ENCODE measurements around the gene ACADSB. TPM values are rescaled to one million over a fixed set of nuclear protein-coding genes. Genes with fewer than 3 reads are reported as not detected.

Gene ACADSB
- total RNA-seq, 4 donors from 2014 or later, result 3.0 to 31.4 (median 13.9) TPM

- no peak for DNase-seq
- Histone ChIP-seq H3K9me3 (no peaks in the 10 kb centered on the region), H3K27ac (no peak overlapping the region), H3K27me3 (no peaks in the 10 kb centered on the region), H3K4me1 (peaks cover 0 to 3% (median 0%) of the 10 kb centered on the region in 4 donors), H3K4me3 (no peak overlapping the region), H3K36me3 (no peaks in the 10 kb centered on the region)
- 42% methylated on average over 9 of the region's 9 CpGs; no CpG with 5 or more reads in 1 of the 2 donors for WGBS, 2 donors (ENCODE audit: low coverage in 1 of 2)
- in situ Hi-C loops (cut with MboI; ENCODE audit: low pct_ligation_motif_present in 1 of 4, low pct_unique_long_range_greater_than_20kb in 1 of 4, low sequenced_read_pairs in 3 of 4), result no loop called here
- TF ChIP-seq CTCF (IDR thresholded peaks at IDR 0.05) (no peak), POLR2A (IDR thresholded peaks at IDR 0.05) (no peak), POLR2AphosphoS5 (IDR thresholded peaks at IDR 0.05) (no peak), EP300 (IDR thresholded peaks at IDR 0.05; ENCODE audit: low read depth) (no peak)
- intact Hi-C loops (cut with DNase I; ENCODE audit: low total_unique reads), result no loop called here
Measured at GRCh38 chr10:123103944-123104343, 95.1 kb downstream of the ACADSB start.

Other genes starting within 250 kb of the ACADSB start
- 1 to 10 TPM in 1 of 4 donors, under 1 TPM in 1, not detected in 2; 0.41 to 1.1 TPM for gene CUZD1, start 163.1 kb upstream of the ACADSB start, total RNA-seq
- 1 to 10 TPM in 3 of 4 donors, not detected in 1; 3.7 to 7.1 (median 4.9) TPM for gene FAM24B, start 129.4 kb upstream of the ACADSB start, total RNA-seq
- gene FAM24A, start 98.4 kb upstream of the ACADSB start, total RNA-seq, result not detected
- gene C10orf88, start 54.8 kb upstream of the ACADSB start, total RNA-seq, result 10 to 100 TPM in 1 of 4 donors, 1 to 10 TPM in 3; 4.9 to 30.8 (median 7.4) TPM
- 1 to 10 TPM in 2 of 4 donors, not detected in 2; 2.5 to 2.9 TPM for gene PSTK, start 28.6 kb upstream of the ACADSB start, total RNA-seq
- gene IKZF5, start 211 bp upstream of the ACADSB start, total RNA-seq, result 10 to 100 TPM in 1 of 4 donors, 1 to 10 TPM in 3; 6.2 to 11.1 (median 7.1) TPM
- gene HMX3, start 127.0 kb downstream of the ACADSB start, total RNA-seq, result 1 to 10 TPM in 2 of 4 donors, not detected in 2; 1.2 to 1.7 TPM
- under 1 TPM in 2 of 4 donors, not detected in 2; 0.41 to 0.64 TPM for gene HMX2, start 139.1 kb downstream of the ACADSB start, total RNA-seq
- 10 to 100 TPM; 22.1 to 91.1 (median 54.9) TPM for gene BUB3, start 145.4 kb downstream of the ACADSB start, total RNA-seq

Data from transverse colon (tissue), 4 donors.